Mucosa of stomach (tissue), 1 donor: ENCODE measurements around the gene ADCY5.

Experiments
- H3K27me3 ChIP-seq: one replicate; pipeline ENCODE4 v1.7.0; 2013; ENCODE audit warnings: mild to moderate bottlenecking, low read length; ENCODE audit not compliant: control insufficient read depth, insufficient read depth
- H3K36me3 ChIP-seq: one replicate; pipeline ENCODE4 v1.7.0; 2013; ENCODE audit warnings: low read length; ENCODE audit not compliant: control insufficient read depth, insufficient read depth
- H3K4me1 ChIP-seq: one replicate; pipeline ENCODE4 v1.7.0; 2013; ENCODE audit warnings: mild to moderate bottlenecking, low read length; ENCODE audit not compliant: control insufficient read depth, insufficient read depth
- H3K4me3 ChIP-seq: one replicate; pipeline ENCODE4 v1.7.0; 2013; ENCODE audit warnings: low read length
- H3K9ac ChIP-seq: one replicate; pipeline ENCODE4 v1.7.0; 2013; ENCODE audit warnings: mild to moderate bottlenecking, low read length, moderate library complexity
- H3K9me3 ChIP-seq: one replicate; pipeline ENCODE4 v1.7.0; 2013; ENCODE audit warnings: mild to moderate bottlenecking, low read length, moderate library complexity; ENCODE audit not compliant: control insufficient read depth
- donor health status: Pancreatic carcinoma.

ADCY5 gene

DNA sequence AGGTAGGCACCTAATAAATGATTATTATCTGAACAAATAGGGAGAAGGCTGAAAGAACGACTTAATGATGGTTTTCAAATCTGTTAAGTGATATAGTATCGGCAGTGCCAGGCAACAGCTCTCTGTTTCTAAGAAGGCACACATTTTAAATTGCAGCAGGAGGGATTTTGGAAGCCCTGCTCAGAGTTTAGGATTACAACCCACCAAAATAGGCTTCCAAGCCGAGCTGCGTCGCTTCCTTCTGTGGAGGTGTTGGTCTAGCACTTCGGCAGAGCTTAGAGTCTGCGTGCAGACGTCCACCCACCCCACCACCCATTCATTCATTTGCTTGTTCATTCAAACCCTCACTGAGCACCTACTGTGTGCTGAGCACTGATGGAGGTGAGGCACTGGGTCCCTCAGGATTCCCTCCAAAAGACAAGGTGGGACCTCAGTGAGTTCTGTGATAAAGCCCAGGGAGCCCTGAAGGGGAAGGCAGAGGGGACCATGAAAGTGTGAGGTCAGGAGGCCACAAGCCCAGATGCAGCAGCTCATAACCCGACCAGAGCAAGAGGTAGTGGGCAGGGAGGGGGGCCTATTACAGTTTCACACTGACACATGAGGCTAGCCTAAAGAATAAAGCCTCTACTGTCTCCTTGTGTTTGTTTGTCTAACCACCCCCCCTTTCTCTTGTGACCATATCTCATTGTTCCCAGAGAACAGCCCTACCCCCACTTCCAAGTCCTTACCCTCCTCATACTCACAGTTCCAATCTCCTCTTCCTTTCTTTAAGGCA, 8.9 kb downstream of the ADCY5 start:
- Histone ChIP-seq H3K9ac (no peak overlapping the region), H3K27me3 (no peaks in the 10 kb centered on the region), H3K36me3 (no peaks in the 10 kb centered on the region), H3K9me3 (no peaks in the 10 kb centered on the region), H3K4me1 (no peaks in the 10 kb centered on the region), H3K4me3 (no peak overlapping the region)

DNA sequence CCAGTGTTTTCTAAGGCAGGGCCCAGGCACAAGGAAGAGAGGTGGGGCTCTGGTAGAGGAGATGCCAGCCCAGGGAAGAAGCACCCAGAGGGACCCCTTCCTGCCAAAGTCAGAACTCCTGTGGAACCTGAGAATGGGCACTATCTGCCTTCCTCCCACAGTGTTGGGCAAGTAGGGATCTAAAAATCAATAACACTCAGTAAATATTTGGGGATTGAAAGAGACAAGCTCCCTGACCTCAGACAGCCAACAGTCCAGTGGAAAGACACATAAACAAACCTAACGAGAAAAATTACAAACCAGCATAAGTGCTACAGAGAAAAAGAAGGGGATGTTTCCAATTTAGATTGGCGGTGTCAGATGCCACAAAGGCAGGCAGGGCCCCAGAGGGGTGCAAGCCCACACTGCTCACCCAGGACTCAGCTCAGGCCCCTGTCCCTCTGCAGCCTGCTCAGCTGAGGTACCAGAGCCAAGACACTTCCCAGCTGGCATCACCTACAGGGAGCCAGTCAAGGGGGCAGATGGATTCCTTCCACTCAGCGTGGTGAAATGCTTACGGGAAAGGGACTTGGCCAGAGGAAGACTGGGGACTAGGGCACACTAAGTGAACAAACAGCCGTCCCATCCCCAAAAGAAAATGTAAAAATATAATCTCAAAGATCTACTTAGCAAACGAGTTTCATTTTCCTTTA, 15.9 kb downstream of the ADCY5 start:
- H3K9ac ChIP-seq, result no peak overlapping the region
- no peaks in the 10 kb centered on the region for H3K27me3 ChIP-seq
- H3K9me3 ChIP-seq, result no peaks in the 10 kb centered on the region
- H3K4me1 ChIP-seq, result no peaks in the 10 kb centered on the region
- H3K36me3 ChIP-seq, result no peaks in the 10 kb centered on the region
- no peak overlapping the region for H3K4me3 ChIP-seq

DNA sequence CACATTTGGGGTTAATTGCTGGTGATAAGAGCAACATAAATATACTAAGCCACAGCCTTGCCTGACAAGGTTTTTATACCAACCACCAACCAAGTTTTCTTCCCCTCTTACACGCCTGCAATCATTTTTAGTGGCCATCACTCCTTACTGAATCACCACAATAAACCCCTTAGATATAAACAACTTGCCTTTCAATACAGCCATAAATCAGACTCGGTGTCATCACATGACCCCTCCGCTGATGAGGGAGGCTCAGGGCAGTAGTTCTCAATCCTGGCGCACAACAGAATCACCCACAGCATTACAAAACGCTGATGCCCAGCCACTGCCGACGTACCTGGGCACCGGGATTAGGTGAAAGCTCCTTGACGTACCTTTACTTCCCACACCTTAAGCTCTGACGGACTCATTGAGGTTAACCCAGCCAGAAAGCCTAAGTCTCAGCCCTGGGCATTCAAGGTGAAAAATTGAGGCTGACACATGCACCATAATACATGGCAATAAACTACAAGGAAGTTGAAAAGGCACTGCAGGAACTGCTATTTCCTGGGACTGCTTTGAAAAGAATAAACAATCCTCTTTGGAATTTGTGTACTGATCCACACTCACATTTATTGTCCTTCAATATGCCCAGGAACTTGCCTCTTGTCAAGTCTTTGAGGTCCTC, 17.1 kb downstream of the ADCY5 start:
- no peaks in the 10 kb centered on the region for H3K36me3 ChIP-seq
- no peak overlapping the region for H3K4me3 ChIP-seq
- H3K9me3 ChIP-seq, result no peaks in the 10 kb centered on the region
- no peaks in the 10 kb centered on the region for H3K4me1 ChIP-seq
- no peak overlapping the region for H3K9ac ChIP-seq
- no peaks in the 10 kb centered on the region for H3K27me3 ChIP-seq

DNA sequence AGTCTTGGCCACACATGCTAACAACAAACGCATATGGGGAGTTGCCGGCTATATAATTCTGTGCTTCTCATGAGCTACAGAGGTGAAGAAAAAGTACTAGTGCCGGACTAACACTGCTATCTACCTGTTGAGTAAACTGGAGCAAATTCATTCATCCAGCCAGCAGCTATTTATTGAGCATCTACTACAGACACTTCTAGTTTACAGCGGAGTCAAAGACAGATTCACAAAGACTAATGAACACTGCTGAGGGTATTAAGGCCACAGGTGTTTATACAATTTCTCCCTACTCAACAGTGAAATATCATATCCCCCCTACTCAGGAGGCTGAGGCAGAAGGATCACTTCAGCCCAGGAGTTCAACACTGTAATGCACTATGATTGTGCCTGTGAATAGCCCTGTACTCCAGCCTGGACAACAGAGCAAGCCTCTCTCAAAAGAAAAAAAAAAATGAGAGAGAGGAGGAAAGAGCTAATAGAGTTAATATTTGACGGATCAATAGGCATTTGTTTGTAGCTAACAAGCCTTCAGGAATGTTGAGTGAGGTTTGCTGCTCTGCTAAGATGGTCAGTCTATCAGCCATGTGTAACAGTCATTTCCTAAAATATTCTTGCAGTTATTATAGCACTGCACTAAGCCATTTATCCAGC, 17.8 kb downstream of the ADCY5 start:
- H3K36me3 ChIP-seq, result no peaks in the 10 kb centered on the region
- no peaks in the 10 kb centered on the region for H3K9me3 ChIP-seq
- H3K9ac ChIP-seq, result no peak overlapping the region
- H3K4me3 ChIP-seq, result no peak overlapping the region
- no peaks in the 10 kb centered on the region for H3K4me1 ChIP-seq
- H3K27me3 ChIP-seq, result no peaks in the 10 kb centered on the region

DNA sequence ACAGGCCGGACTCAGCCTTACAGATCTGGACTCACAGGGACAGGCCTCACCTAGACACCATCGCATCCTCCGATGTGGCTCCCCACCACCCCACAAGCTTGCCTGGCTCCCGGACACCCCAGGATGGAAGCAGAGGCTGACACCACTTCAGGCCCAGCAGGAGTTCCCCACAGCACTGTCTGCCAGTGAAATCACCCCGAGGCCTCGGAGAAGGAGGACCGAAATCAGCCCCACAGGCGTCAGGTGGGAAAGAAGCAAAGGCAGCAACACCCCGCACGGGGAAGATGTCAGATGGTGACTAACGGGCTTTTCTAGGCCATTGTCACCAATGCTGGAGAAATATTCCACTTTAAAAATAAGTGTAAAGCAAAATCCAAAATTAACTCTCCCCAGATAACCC, 18.6 kb downstream of the ADCY5 start:
- H3K9ac ChIP-seq, result no peak overlapping the region
- H3K27me3 ChIP-seq, result no peaks in the 10 kb centered on the region
- no peaks in the 10 kb centered on the region for H3K36me3 ChIP-seq
- no peaks in the 10 kb centered on the region for H3K4me1 ChIP-seq
- H3K9me3 ChIP-seq, result no peaks in the 10 kb centered on the region
- no peak overlapping the region for H3K4me3 ChIP-seq

DNA sequence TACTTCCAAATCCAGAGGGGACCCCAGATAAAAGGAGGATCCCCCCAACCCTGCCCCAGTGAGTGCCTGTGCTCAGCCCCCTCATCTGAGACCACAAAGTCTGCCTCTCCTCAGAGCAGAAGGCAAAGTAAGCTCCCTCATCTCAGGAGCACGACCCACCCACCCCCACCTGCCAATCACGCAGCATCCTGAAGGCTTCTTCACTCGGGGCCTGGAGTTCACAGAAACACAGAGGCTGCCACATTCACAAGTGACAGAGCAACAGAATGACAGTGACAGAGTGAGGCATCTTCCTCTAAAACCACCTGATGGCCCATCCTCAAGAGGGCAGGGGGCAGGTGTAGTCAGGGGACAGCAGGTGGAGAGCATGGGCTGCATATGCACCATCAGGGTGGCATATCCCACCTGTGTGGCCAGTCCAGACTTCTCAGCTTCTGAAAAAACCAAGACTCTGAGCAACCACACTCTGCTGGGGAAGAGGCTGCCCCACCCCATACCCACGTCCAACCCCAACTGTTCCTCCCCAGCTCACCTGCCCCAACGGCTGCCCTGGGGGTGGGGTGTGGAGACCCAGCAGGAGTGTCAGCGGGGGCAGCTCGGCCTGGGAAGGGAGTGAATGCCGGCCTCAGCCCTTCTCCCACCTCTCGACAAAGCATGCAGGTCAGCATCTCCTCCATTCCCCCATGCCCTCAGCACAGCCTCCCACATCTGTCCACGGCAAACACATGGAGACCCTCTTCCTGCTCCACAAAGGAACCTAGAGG, 19.3 kb downstream of the ADCY5 start:
- H3K27me3 ChIP-seq, result no peaks in the 10 kb centered on the region
- H3K9me3 ChIP-seq, result no peaks in the 10 kb centered on the region
- no peak overlapping the region for H3K4me3 ChIP-seq
- no peaks in the 10 kb centered on the region for H3K36me3 ChIP-seq
- H3K4me1 ChIP-seq, result no peaks in the 10 kb centered on the region
- H3K9ac ChIP-seq, result no peak overlapping the region

DNA sequence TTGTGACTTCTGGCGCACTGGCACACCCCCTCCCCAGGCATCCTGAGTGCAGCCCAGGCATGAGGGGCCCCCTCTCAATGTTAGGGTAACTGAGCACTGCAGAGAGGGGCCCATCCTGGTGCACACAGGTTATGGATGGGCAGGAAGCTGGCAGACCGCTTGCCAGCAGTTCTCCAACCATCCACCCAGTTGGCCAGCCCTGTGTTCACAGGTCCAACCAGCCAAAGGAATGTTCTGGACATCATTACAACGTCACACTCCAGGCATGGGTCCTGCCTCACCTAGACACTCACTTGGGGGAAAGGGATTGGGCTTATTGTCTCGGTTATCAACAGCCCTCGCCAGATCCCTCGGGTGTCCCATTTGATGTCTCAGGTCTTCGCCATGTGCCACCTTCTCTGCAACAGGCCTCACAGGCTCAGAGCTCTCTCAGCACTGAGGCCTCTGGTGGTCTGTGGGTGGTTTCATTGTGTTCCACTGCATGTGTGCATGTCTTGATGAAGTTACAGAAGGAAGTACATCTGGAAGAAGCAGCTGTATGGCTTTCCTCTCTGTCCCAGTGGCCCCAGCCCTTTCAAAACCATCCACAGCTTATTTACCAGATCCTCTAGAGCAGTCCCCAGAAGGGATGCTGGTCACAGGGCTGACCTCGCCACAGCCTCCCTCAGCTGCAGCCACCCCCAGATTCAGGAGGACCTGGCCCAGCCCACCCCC, 23.7 kb downstream of the ADCY5 start:
- H3K9me3 ChIP-seq, result no peaks in the 10 kb centered on the region
- no peak overlapping the region for H3K9ac ChIP-seq
- no peak overlapping the region for H3K4me3 ChIP-seq
- H3K27me3 ChIP-seq, result no peaks in the 10 kb centered on the region
- no peaks in the 10 kb centered on the region for H3K36me3 ChIP-seq
- H3K4me1 ChIP-seq, result no peaks in the 10 kb centered on the region

DNA sequence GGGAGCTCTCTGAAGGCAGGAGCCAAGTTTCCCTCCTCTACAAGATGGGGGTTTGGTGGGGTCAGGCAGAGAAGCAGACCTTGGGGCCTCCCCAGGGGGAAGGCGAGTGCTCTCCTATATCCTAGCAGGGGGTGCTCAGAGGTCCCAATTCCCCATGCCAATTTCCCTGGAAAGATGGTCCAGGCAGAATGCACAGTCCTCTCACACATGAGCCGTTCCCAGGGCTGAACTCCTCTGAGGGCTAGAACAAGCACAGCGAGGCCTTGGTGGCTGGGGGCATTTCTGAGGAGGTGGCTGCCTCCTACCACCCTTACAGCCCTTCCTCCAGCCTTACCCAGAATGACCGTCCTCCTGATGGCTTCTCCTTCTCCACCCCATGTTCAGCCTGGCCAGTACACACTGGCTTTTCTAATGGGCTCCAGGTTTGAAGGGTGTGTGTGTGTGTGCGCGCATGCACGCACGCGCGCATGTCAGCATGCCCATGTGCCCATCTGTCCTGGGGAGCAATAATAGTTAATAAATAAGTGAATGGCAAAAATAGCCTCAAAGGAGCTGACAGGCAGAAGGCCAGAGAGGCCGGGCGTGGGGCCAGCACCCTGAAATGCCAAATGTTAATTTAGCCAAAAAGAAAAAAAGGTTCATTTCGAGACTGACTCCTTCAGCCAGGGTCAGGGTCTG, 24.4 kb downstream of the ADCY5 start:
- Histone ChIP-seq H3K27me3 (no peaks in the 10 kb centered on the region), H3K36me3 (no peaks in the 10 kb centered on the region), H3K9ac (no peak overlapping the region), H3K9me3 (no peaks in the 10 kb centered on the region), H3K4me1 (no peaks in the 10 kb centered on the region), H3K4me3 (no peak overlapping the region)

DNA sequence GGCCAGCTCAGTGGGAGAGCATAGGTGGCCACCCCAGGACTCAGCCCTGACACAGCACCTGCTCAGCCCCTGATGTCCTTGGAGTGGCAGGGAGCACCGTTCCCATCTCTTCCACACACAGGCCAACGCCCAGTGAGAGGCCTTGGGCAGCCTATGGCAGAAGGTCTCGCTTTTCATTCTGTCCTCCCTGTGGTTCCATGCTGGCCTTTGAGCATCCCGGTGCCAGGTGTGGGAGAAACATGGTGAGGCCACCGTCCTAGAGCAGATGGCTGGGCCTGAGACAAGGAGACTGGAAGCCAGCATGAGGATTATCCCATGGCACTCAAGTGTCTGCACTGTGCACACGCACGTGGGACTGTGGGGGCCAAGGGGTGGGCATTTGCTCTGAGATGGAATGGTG, 25.1 kb downstream of the ADCY5 start:
- Histone ChIP-seq H3K4me1 (no peaks in the 10 kb centered on the region), H3K27me3 (no peaks in the 10 kb centered on the region), H3K36me3 (no peaks in the 10 kb centered on the region), H3K4me3 (no peak overlapping the region), H3K9ac (no peak overlapping the region), H3K9me3 (no peaks in the 10 kb centered on the region)

DNA sequence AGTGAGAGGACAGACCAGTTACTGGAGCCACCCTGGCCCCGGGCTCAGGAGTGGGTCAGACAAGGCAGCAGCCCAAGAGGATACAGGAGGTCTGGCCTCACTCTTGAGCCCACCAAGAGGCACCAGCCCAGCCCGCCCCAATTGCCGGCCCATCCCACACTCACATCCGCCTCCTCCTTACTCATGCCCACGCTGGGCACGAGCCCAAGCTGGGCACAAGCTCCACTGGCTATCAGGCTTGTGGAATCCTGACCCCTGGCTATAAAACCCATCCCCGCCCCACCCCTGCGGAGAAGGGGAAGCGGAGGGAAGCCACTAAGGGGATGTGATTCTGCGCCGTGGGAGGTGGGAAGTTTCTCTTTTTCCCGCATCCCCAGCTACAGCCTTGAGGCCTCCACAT, 25.9 kb downstream of the ADCY5 start:
- Histone ChIP-seq H3K4me3 (no peak overlapping the region), H3K9me3 (no peaks in the 10 kb centered on the region), H3K9ac (no peak overlapping the region), H3K36me3 (no peaks in the 10 kb centered on the region), H3K4me1 (no peaks in the 10 kb centered on the region), H3K27me3 (no peaks in the 10 kb centered on the region)

DNA sequence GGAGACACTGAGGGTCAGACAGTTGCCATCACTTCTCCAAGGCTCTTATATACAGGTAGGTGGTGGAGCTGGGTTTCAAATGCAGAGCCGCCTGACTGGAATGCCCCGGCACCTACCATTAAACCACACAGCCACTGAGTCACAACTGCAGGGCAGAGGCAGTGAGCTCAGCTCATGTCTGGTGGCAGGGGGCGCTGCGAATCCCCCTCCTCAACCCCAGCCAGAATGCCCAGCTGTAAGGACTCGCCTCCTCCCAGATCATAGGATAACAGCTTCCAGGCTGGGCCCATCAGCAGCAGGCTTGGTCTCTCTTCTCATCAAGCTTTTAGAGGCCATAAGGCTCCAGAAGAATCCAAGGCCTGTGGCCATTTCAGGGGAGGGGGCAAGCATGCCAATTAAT, 26.4 kb downstream of the ADCY5 start:
- no peak overlapping the region for H3K9ac ChIP-seq
- H3K27me3 ChIP-seq, result no peaks in the 10 kb centered on the region
- H3K36me3 ChIP-seq, result no peaks in the 10 kb centered on the region
- no peak overlapping the region for H3K4me3 ChIP-seq
- H3K9me3 ChIP-seq, result no peaks in the 10 kb centered on the region
- H3K4me1 ChIP-seq, result no peaks in the 10 kb centered on the region
